ENCODE data around the gene GLP2R.

Gene GLP2R

GRCh38 chr17:9802697-9803096 lies 23.0 kb upstream of the GLP2R start:
- no peak overlapping the region for H3K27ac ChIP-seq

DNA sequence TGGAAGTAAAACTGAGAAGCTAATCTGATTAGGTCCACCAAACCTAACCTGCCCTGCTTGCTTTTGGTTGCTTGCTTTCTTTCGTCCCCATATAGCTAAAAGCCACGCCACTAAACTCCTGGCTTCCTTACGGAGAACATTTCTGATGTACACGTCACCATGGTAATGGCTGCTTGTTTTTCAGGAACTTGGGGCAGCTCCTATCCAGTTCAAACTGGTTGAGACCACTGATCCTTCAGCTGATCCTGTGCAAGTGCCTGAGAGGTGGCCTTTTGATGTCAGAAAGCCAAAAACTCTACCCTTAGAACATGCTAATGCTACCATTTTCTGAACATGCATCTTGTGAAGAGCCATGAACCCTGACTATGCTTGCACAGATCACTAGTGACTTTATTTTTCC lies 20.0 kb upstream of the GLP2R start:
- TF ChIP-seq ZFX (IDR thresholded peaks at IDR 0.05): no peak
- TF ChIP-seq, protein P1, sequence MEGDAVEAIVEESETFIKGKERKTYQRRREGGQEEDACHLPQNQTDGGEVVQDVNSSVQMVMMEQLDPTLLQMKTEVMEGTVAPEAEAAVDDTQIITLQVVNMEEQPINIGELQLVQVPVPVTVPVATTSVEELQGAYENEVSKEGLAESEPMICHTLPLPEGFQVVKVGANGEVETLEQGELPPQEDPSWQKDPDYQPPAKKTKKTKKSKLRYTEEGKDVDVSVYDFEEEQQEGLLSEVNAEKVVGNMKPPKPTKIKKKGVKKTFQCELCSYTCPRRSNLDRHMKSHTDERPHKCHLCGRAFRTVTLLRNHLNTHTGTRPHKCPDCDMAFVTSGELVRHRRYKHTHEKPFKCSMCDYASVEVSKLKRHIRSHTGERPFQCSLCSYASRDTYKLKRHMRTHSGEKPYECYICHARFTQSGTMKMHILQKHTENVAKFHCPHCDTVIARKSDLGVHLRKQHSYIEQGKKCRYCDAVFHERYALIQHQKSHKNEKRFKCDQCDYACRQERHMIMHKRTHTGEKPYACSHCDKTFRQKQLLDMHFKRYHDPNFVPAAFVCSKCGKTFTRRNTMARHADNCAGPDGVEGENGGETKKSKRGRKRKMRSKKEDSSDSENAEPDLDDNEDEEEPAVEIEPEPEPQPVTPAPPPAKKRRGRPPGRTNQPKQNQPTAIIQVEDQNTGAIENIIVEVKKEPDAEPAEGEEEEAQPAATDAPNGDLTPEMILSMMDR (conservative IDR thresholded peaks at IDR 0.05): no peak
- H3K27ac ChIP-seq: no peak overlapping the region

More at GRCh38 chr17:9802697-9803096, 23.0 kb upstream of the GLP2R start:
- no peak for TF ChIP-seq ZFX (IDR thresholded peaks at IDR 0.05)

DNA sequence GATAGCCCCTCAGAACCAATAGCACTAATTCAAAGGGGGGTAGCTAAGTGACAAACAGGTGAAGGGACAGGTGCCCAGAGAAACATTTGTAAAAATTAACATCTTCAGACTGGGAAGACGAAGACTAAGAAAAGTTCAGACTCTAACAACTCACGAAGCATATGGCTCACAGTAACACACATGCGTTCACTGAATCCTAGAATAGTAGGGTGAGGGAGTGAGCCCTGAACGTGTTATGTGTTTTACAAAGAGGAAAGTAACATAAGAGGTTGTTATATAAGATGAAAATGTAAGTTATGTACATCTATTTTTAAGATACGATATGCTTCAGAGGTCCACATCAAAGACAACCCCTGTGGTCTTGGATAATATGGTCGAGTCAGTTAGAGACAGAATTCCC lies 19.0 kb upstream of the GLP2R start:
- no peak overlapping the region for H3K27ac ChIP-seq
- no peak for TF ChIP-seq ZFX (IDR thresholded peaks at IDR 0.05)
- TF ChIP-seq, protein P1 (conservative IDR thresholded peaks at IDR 0.05): no peak

- TF ChIP-seq ZFX (IDR thresholded peaks at IDR 0.05): no peak
- TF ChIP-seq, protein P1 (conservative IDR thresholded peaks at IDR 0.05): no peak
- no peak overlapping the region for H3K27ac ChIP-seq
These were observed 16.3 kb upstream of the GLP2R start for GRCh38 chr17:9809409-9809808.

GRCh38 chr17:9810100-9810949 lies 15.4 kb upstream of the GLP2R start:
- no peak overlapping the region for H3K27ac ChIP-seq
- TF ChIP-seq ZFX (IDR thresholded peaks at IDR 0.05): no peak
- TF ChIP-seq, protein P1 (conservative IDR thresholded peaks at IDR 0.05): no peak

DNA sequence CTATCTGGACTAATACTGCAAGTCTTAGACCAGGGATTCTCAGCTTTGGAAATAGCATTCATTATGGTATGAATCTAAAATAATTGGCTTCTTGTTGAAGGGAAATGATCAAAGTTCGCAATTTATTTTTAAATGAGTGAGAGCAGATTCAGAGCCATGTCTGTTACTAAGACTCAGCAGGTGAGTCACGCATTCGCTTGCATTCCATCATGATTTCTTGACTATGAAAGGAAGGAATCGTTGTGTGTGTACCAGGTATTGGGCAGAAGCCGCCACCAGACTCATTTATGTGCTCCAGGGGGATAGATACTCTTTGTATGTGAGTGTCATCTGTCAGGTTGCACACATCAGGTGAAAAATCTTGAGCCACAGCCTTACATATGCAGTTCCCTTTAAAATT lies 14.6 kb upstream of the GLP2R start:
- no peak overlapping the region for H3K27ac ChIP-seq
- TF ChIP-seq, protein P1 (conservative IDR thresholded peaks at IDR 0.05): no peak
- TF ChIP-seq ZFX (IDR thresholded peaks at IDR 0.05): no peak

GRCh38 chr17:9811537-9811936 lies 14.2 kb upstream of the GLP2R start:
- no peak overlapping the region for H3K27ac ChIP-seq
- TF ChIP-seq, protein P1 (conservative IDR thresholded peaks at IDR 0.05): no peak

GRCh38 chr17:9813166-9813565 lies 12.6 kb upstream of the GLP2R start:
- no peak for TF ChIP-seq ZFX (IDR thresholded peaks at IDR 0.05)
- H3K27ac ChIP-seq: no peak overlapping the region

Data from C4-2B (cell line).